ENCODE measurements around the gene COPS7B.

DNA sequence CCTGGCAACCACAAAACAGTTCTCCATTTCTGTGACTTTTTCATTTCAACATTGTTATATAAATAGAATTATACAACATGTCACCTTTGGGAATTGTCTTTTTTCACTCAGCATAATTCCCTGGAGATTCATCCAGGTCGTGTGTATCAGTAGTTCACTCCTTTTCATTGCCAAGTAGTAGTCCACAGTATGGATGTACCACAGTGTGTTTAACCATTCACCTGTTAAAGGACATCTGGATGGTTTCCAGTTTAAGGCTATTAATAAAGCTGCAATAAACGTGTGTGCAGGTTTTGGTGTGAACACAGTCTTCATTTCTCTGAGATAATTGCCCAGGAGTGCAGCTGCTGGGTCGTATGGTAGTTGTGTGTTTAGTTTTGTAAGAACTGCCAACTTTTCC, 35.7 kb downstream of the COPS7B start:
- no peak for TF ChIP-seq CTCF (IDR thresholded peaks at IDR 0.05)
- no peak for TF ChIP-seq POLR2A (IDR thresholded peaks at IDR 0.05)
